ACC112 (cell line): ENCODE measurements around the gene CLMP.

Source experiments
- H2AFZ ChIP-seq: fragments of 200-600 bp; sonication (generic); one replicate; pipeline ENCODE4 v1.6.0; 2017; ENCODE audit warnings: antibody characterized with exemption, low read length; ENCODE audit not compliant: unreplicated experiment
- H3K27ac ChIP-seq: fragments of 200-600 bp; sonication (generic); 2 replicates; pipeline ENCODE4 v1.5.1; 2014; ENCODE audit warnings: low read depth, mild to moderate bottlenecking, antibody characterized with exemption, low read length, moderate library complexity
- H3K27me3 ChIP-seq: fragments of 200-600 bp; sonication (generic); 2 replicates; pipeline ENCODE4 v1.6.1; 2014; ENCODE audit warnings: mild to moderate bottlenecking, antibody characterized with exemption, low read length, moderate library complexity, mixed read lengths; ENCODE audit not compliant: insufficient read depth
- H3K36me3 ChIP-seq: fragments of 200-600 bp; sonication (generic); 2 replicates; pipeline ENCODE4 v1.6.1; 2016; ENCODE audit warnings: mild to moderate bottlenecking, antibody characterized with exemption, low read length, moderate library complexity, mixed read lengths; ENCODE audit not compliant: insufficient read depth
- H3K4me1 ChIP-seq: fragments of 200-600 bp; sonication (generic); one replicate; pipeline ENCODE4 v1.6.1; 2016; ENCODE audit warnings: low read length, mixed read lengths; ENCODE audit not compliant: insufficient read depth, unreplicated experiment, control insufficient read depth
- H3K4me3 ChIP-seq: fragments of 200-600 bp; sonication (generic); 2 replicates; pipeline ENCODE4 v1.5.1; 2014; ENCODE audit warnings: mild to moderate bottlenecking, low read depth, low read length
- H3K79me2 ChIP-seq: fragments of 200-600 bp; sonication (generic); one replicate; pipeline ENCODE4 v1.6.0; 2016; ENCODE audit warnings: low read length; ENCODE audit not compliant: control insufficient read depth, unreplicated experiment, insufficient read depth

The CLMP gene

GRCh38 chr11:123180166-123180565 lies 14.9 kb downstream of the CLMP start:
- peaks cover 83% of the 10 kb centered on the region for H3K79me2 ChIP-seq
- H3K4me1 ChIP-seq: peaks cover 69% of the 10 kb centered on the region
- no peaks in the 10 kb centered on the region for H3K27me3 ChIP-seq
- no peak overlapping the region for H2AFZ ChIP-seq
- H3K36me3 ChIP-seq: peaks cover 6% of the 10 kb centered on the region; the same call in 1 of the 2 replicates
- H3K27ac ChIP-seq: peak overlapping the region; percentile 32; the same call in 1 of the 2 replicates
- no peak overlapping the region for H3K4me3 ChIP-seq

- Histone ChIP-seq H3K4me1 (peaks cover 68% of the 10 kb centered on the region), H3K27me3 (no peaks in the 10 kb centered on the region), H3K36me3 (peaks cover 6% of the 10 kb centered on the region; the same call in 1 of the 2 replicates), H3K27ac (peak overlapping the region; percentile 32; the same call in 1 of the 2 replicates), H3K4me3 (no peak overlapping the region), H2AFZ (no peak overlapping the region), H3K79me2 (peaks cover 77% of the 10 kb centered on the region)
These were observed 15.5 kb downstream of the CLMP start for GRCh38 chr11:123179586-123179985.

GRCh38 chr11:123178186-123178585 lies 16.9 kb downstream of the CLMP start:
- Histone ChIP-seq H3K36me3 (peaks cover 6% of the 10 kb centered on the region; the same call in 1 of the 2 replicates), H3K27ac (no peak overlapping the region), H3K4me3 (no peak overlapping the region), H3K4me1 (peaks cover 71% of the 10 kb centered on the region), H3K27me3 (no peaks in the 10 kb centered on the region), H3K79me2 (peaks cover 66% of the 10 kb centered on the region), H2AFZ (no peak overlapping the region)

GRCh38 chr11:123176785-123177184 lies 18.3 kb downstream of the CLMP start:
- Histone ChIP-seq H3K27me3 (no peaks in the 10 kb centered on the region), H3K27ac (peak overlapping the region; percentile 89; the same call in 1 of the 2 replicates), H2AFZ (no peak overlapping the region), H3K4me1 (peaks cover 73% of the 10 kb centered on the region), H3K36me3 (peaks cover 6% of the 10 kb centered on the region; the same call in 1 of the 2 replicates), H3K79me2 (peaks cover 64% of the 10 kb centered on the region), H3K4me3 (no peak overlapping the region)

- peaks cover 54% of the 10 kb centered on the region for H3K79me2 ChIP-seq
- no peaks in the 10 kb centered on the region for H3K27me3 ChIP-seq
- peaks cover 50% of the 10 kb centered on the region for H3K4me1 ChIP-seq
- H3K4me3 ChIP-seq: peak overlapping the region; percentile 1; the same call in 1 of the 2 replicates
- peak overlapping the region; percentile 89 for H3K27ac ChIP-seq
- H2AFZ ChIP-seq: no peak overlapping the region
- peaks cover 12% of the 10 kb centered on the region; the same call in 1 of the 2 replicates for H3K36me3 ChIP-seq
These were observed 20.6 kb downstream of the CLMP start for GRCh38 chr11:123174196-123175183.

GRCh38 chr11:123173856-123174186 lies 21.2 kb downstream of the CLMP start:
- H3K4me1 ChIP-seq: peaks cover 48% of the 10 kb centered on the region
- peak overlapping the region; percentile 89 for H3K27ac ChIP-seq

GRCh38 chr11:123173040-123173855 lies 21.8 kb downstream of the CLMP start:
- peaks cover 5% of the 10 kb centered on the region; the same call in 1 of the 2 replicates for H3K36me3 ChIP-seq
- no peak overlapping the region; the same call in 1 of the 2 replicates for H3K4me3 ChIP-seq

More at GRCh38 chr11:123173856-123174186, 21.2 kb downstream of the CLMP start:
- H2AFZ ChIP-seq: no peak overlapping the region
- H3K27me3 ChIP-seq: no peaks in the 10 kb centered on the region
- peaks cover 9% of the 10 kb centered on the region; the same call in 1 of the 2 replicates for H3K36me3 ChIP-seq
- peaks cover 54% of the 10 kb centered on the region for H3K79me2 ChIP-seq
- no peak overlapping the region for H3K4me3 ChIP-seq

GRCh38 chr11:123170929-123171328 lies 24.1 kb downstream of the CLMP start:
- Histone ChIP-seq H3K4me1 (peaks cover 32% of the 10 kb centered on the region), H3K27me3 (no peaks in the 10 kb centered on the region), H3K79me2 (peaks cover 53% of the 10 kb centered on the region), H3K36me3 (peaks cover 5% of the 10 kb centered on the region; the same call in 1 of the 2 replicates), H3K27ac (no peak overlapping the region), H3K4me3 (no peak overlapping the region), H2AFZ (no peak overlapping the region)

More at GRCh38 chr11:123173040-123173855, 21.8 kb downstream of the CLMP start:
- Histone ChIP-seq H3K4me1 (peaks cover 48% of the 10 kb centered on the region), H3K27me3 (no peaks in the 10 kb centered on the region), H2AFZ (no peak overlapping the region), H3K79me2 (peaks cover 54% of the 10 kb centered on the region), H3K27ac (peak overlapping the region; percentile 89)

GRCh38 chr11:123169821-123170220 lies 25.2 kb downstream of the CLMP start:
- Histone ChIP-seq H3K79me2 (peaks cover 59% of the 10 kb centered on the region), H3K36me3 (peaks cover 5% of the 10 kb centered on the region; the same call in 1 of the 2 replicates), H3K27ac (no peak overlapping the region), H3K4me3 (no peak overlapping the region), H2AFZ (no peak overlapping the region), H3K27me3 (no peaks in the 10 kb centered on the region), H3K4me1 (peaks cover 27% of the 10 kb centered on the region)

- no peak overlapping the region for H3K4me3 ChIP-seq
- H3K4me1 ChIP-seq: peaks cover 22% of the 10 kb centered on the region
- H3K79me2 ChIP-seq: peaks cover 66% of the 10 kb centered on the region
- H3K27ac ChIP-seq: no peak overlapping the region
- peaks cover 5% of the 10 kb centered on the region; the same call in 1 of the 2 replicates for H3K36me3 ChIP-seq
- H3K27me3 ChIP-seq: no peaks in the 10 kb centered on the region
- H2AFZ ChIP-seq: no peak overlapping the region
These were observed 26.0 kb downstream of the CLMP start for GRCh38 chr11:123168955-123169484.
